GM23338 (cell line): ENCODE data around the gene MRPL22. TPM values are rescaled to one million over a fixed set of nuclear protein-coding genes. Genes with fewer than 3 reads are reported as not detected.

Experiments
- ATAC-seq: fragments of 200-7000 bp; cut with Tn5 transposase; 3 replicates; pipeline ENCODE4 v1.9.1; 2020
- DNase-seq: peaks from one replicate; pipeline ENCODE4 v3.0.0-alpha.2; 2015; ENCODE audit warnings: low spot score
- H2AFZ ChIP-seq: fragments of 200-600 bp; sonication (generic); 2 replicates; pipeline ENCODE4 v1.8.0; 2016; ENCODE audit warnings: antibody characterized with exemption, mild to moderate bottlenecking, moderate library complexity
- H3F3A ChIP-seq: fragments of 200-600 bp; sonication (generic); replicated peaks from 2 replicates; pipeline ENCODE4 v1.8.0; 2017; ENCODE audit warnings: antibody characterized with exemption, mixed run types, low read depth
- H3K27ac ChIP-seq: fragments of 200-600 bp; sonication (generic); 2 replicates; pipeline ENCODE4 v1.6.1; 2016; ENCODE audit warnings: low read depth
- H3K27me3 ChIP-seq: fragments of 200-600 bp; sonication (generic); 2 replicates; pipeline ENCODE4 v1.8.0; 2016; ENCODE audit warnings: mild to moderate bottlenecking, mixed run types, moderate library complexity; ENCODE audit not compliant: insufficient read depth
- H3K36me3 ChIP-seq: fragments of 200-600 bp; sonication (generic); 2 replicates; pipeline ENCODE4 v1.8.0; 2016; ENCODE audit warnings: mild to moderate bottlenecking; ENCODE audit not compliant: insufficient read depth
- H3K4me1 ChIP-seq: fragments of 200-600 bp; sonication (generic); 2 replicates; pipeline ENCODE4 v1.8.0; 2016; ENCODE audit warnings: mild to moderate bottlenecking, moderate library complexity; ENCODE audit not compliant: insufficient read depth
- H3K4me2 ChIP-seq: fragments of 200-600 bp; sonication (generic); 2 replicates; pipeline ENCODE4 v1.7.1; 2017; ENCODE audit warnings: mixed run types
- H3K4me3 ChIP-seq: fragments of 200-600 bp; sonication (generic); 2 replicates; pipeline ENCODE4 v1.6.1; 2016; ENCODE audit warnings: mixed run types
- H3K79me2 ChIP-seq: fragments of 200-600 bp; sonication (generic); replicated peaks from 2 replicates; pipeline ENCODE4 v1.8.0; 2017; ENCODE audit warnings: mild to moderate bottlenecking; ENCODE audit not compliant: insufficient read depth
- H3K9me2 ChIP-seq: fragments of 200-600 bp; sonication (generic); 2 replicates; pipeline ENCODE4 v1.8.0; 2017; ENCODE audit not compliant: insufficient read depth
- H4K20me1 ChIP-seq: fragments of 200-600 bp; sonication (generic); replicated peaks from 2 replicates; pipeline ENCODE4 v1.8.0; 2017; ENCODE audit warnings: mild to moderate bottlenecking; ENCODE audit not compliant: insufficient read depth
- H3K27ac Mint-ChIP-seq: 2 replicates; pipeline ENCODE4 v1.8.0; 2020; ENCODE audit warnings: inconsistent platforms, mild to moderate bottlenecking, moderate library complexity, mixed read lengths
- H3K27me3 Mint-ChIP-seq: 3 replicates; pipeline ENCODE4 v1.8.0; 2022; ENCODE audit warnings: low read depth, mild to moderate bottlenecking, moderate library complexity, mixed read lengths, inconsistent platforms; ENCODE audit not compliant: insufficient read depth, poor library complexity
- H3K36me3 Mint-ChIP-seq: 3 replicates; pipeline ENCODE4 v1.8.0; 2021; ENCODE audit warnings: low read depth, mild to moderate bottlenecking, inconsistent platforms, moderate library complexity, mixed read lengths
- H3K4me1 Mint-ChIP-seq: 3 replicates; pipeline ENCODE4 v1.8.0; 2020; ENCODE audit warnings: mild to moderate bottlenecking, inconsistent platforms, mixed read lengths
- H3K4me3 Mint-ChIP-seq: 3 replicates; pipeline ENCODE4 v1.8.0; 2021; ENCODE audit warnings: moderate library complexity, mild to moderate bottlenecking, inconsistent platforms, mixed read lengths
- H3K9me3 Mint-ChIP-seq: 3 replicates; pipeline ENCODE4 v1.8.0; 2020; ENCODE audit warnings: moderate library complexity, mild to moderate bottlenecking, inconsistent platforms, mixed read lengths
- CTCF ChIP-seq, 2 experiments: fragments of 200-600 bp in 1 of 2; sonication (generic) in 1 of 2; conservative IDR thresholded peaks; 2 replicates each; pipeline versions ENCODE4 v1.5.1 to v1.6.1; 2016 to 2017; ENCODE audit warnings: antibody characterized with exemption in 2 of 2, low read depth in 2 of 2, mild to moderate bottlenecking in 2 of 2, moderate library complexity in 1 of 2
- EZH2 ChIP-seq: fragments of 200-600 bp; sonication (generic); IDR thresholded peaks from one replicate; pipeline ENCODE4 v1.8.0; 2017; ENCODE audit warnings: antibody characterized with exemption, mild to moderate bottlenecking, low read depth; ENCODE audit not compliant: unreplicated experiment
- EZH2phosphoT487 ChIP-seq: fragments of 200-600 bp; sonication (generic); IDR thresholded peaks from one replicate; pipeline ENCODE4 v1.8.1; 2018; ENCODE audit warnings: antibody characterized with exemption; ENCODE audit not compliant: unreplicated experiment
- JUNB ChIP-seq: IDR thresholded peaks from one replicate; pipeline ENCODE4 v1.6.1; 2016; ENCODE audit warnings: antibody characterized with exemption; ENCODE audit not compliant: unreplicated experiment
- NANOG ChIP-seq: IDR thresholded peaks from 2 replicates; pipeline ENCODE4 v1.6.1; 2016; ENCODE audit warnings: antibody characterized with exemption, borderline replicate concordance
- ZNF114 ChIP-seq: fragments of 250-450 bp; sonication (Bioruptor Pico); IDR thresholded peaks from 2 replicates; pipeline ENCODE4 v1.5.0; 2020; ENCODE audit warnings: mild to moderate bottlenecking, moderate library complexity
- polyA plus RNA-seq: library from polyadenylated mRNA; unstranded; fragments of >200 nt; fragmentation: Nextera tagmentation; extraction: Ambion mirVana; gene quantifications from 2 replicates; pipeline ENCODE4 v1.2.1, GENCODE V29; 2016
- total RNA-seq: library from RNA; depleted of rRNA; stranded (reverse); fragments of >200 nt; shearing (Covaris generic); gene quantifications from 2 replicates; pipeline ENCODE4 v1.2.3, GENCODE V29; 2014
- TF ChIP-seq, protein P1 (sequence below): fragments of 250-450 bp; sonication (Bioruptor Pico); IDR thresholded peaks from 2 replicates; pipeline ENCODE4 v1.5.0; 2020; ENCODE audit warnings: mild to moderate bottlenecking, moderate library complexity

MRPL22 gene
- total and polyA plus RNA-seq, 2 experiments from 2014 or later, result 32.1 to 256 TPM

- Mint-ChIP-seq H3K27me3 (peaks cover 6% of the 10 kb centered on the region), H3K27ac (no peak overlapping the region), H3K4me3 (no peak overlapping the region), H3K36me3 (no peaks in the 10 kb centered on the region), H3K9me3 (no peaks in the 10 kb centered on the region), H3K4me1 (peaks cover 3% of the 10 kb centered on the region; the same call in 1 of the 3 replicates)
- H3K27me3 ChIP-seq, result no peaks in the 10 kb centered on the region
- H3F3A ChIP-seq, result no peaks in the 10 kb centered on the region
- DNase-seq (no peak), ATAC-seq (no peak)
- H3K9me2 ChIP-seq, result no peaks in the 10 kb centered on the region
- no peak overlapping the region for H3K4me2 ChIP-seq
- TF ChIP-seq ZNF114 (CRISPR knock-in tag) (no peak), NANOG (no peak), JUNB (no peak), EZH2phosphoT487 (no peak), CTCF (conservative IDR thresholded peaks at IDR 0.05; ENCODE audit: low read depth in 2 of 2) (no peak), EZH2 (no peak)
- TF ChIP-seq, protein P1, sequence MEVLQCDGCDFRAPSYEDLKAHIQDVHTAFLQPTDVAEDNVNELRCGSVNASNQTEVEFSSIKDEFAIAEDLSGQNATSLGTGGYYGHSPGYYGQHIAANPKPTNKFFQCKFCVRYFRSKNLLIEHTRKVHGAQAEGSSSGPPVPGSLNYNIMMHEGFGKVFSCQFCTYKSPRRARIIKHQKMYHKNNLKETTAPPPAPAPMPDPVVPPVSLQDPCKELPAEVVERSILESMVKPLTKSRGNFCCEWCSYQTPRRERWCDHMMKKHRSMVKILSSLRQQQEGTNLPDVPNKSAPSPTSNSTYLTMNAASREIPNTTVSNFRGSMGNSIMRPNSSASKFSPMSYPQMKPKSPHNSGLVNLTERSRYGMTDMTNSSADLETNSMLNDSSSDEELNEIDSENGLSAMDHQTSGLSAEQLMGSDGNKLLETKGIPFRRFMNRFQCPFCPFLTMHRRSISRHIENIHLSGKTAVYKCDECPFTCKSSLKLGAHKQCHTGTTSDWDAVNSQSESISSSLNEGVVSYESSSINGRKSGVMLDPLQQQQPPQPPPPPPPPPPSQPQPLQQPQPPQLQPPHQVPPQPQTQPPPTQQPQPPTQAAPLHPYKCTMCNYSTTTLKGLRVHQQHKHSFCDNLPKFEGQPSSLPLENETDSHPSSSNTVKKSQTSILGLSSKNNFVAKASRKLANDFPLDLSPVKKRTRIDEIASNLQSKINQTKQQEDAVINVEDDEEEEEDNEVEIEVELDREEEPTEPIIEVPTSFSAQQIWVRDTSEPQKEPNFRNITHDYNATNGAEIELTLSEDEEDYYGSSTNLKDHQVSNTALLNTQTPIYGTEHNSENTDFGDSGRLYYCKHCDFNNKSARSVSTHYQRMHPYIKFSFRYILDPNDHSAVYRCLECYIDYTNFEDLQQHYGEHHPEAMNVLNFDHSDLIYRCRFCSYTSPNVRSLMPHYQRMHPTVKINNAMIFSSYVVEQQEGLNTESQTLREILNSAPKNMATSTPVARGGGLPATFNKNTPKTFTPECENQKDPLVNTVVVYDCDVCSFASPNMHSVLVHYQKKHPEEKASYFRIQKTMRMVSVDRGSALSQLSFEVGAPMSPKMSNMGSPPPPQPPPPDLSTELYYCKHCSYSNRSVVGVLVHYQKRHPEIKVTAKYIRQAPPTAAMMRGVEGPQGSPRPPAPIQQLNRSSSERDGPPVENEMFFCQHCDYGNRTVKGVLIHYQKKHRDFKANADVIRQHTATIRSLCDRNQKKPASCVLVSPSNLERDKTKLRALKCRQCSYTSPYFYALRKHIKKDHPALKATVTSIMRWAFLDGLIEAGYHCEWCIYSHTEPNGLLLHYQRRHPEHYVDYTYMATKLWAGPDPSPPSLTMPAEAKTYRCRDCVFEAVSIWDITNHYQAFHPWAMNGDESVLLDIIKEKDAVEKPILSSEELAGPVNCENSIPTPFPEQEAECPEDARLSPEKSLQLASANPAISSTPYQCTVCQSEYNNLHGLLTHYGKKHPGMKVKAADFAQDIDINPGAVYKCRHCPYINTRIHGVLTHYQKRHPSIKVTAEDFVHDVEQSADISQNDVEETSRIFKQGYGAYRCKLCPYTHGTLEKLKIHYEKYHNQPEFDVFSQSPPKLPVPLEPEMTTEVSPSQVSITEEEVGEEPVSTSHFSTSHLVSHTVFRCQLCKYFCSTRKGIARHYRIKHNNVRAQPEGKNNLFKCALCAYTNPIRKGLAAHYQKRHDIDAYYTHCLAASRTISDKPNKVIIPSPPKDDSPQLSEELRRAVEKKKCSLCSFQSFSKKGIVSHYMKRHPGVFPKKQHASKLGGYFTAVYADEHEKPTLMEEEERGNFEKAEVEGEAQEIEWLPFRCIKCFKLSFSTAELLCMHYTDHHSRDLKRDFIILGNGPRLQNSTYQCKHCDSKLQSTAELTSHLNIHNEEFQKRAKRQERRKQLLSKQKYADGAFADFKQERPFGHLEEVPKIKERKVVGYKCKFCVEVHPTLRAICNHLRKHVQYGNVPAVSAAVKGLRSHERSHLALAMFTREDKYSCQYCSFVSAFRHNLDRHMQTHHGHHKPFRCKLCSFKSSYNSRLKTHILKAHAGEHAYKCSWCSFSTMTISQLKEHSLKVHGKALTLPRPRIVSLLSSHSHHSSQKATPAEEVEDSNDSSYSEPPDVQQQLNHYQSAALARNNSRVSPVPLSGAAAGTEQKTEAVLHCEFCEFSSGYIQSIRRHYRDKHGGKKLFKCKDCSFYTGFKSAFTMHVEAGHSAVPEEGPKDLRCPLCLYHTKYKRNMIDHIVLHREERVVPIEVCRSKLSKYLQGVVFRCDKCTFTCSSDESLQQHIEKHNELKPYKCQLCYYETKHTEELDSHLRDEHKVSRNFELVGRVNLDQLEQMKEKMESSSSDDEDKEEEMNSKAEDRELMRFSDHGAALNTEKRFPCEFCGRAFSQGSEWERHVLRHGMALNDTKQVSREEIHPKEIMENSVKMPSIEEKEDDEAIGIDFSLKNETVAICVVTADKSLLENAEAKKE, result no peak
- H3K4me3 ChIP-seq, result no peak overlapping the region
- no peak overlapping the region for H2AFZ ChIP-seq
- H3K79me2 ChIP-seq, result peaks cover 64% of the 10 kb centered on the region
- H4K20me1 ChIP-seq, result peaks cover 2% of the 10 kb centered on the region; the same call in 1 of the 2 replicates
- no peaks in the 10 kb centered on the region for H3K36me3 ChIP-seq
- no peak overlapping the region for H3K27ac ChIP-seq
- H3K4me1 ChIP-seq, result peaks cover 5% of the 10 kb centered on the region; the same call in 1 of the 2 replicates
These were observed 3.8 kb downstream of the MRPL22 start for GRCh38 chr5:154944716-154945115.
